ENCODE measurements around the gene SUB1. TPM values are rescaled to one million over a fixed set of nuclear protein-coding genes. Genes with fewer than 3 reads are reported as not detected.
A peak's percentile ranks its signal among the peaks of the same experiment; 100 is the strongest.
"Not testable (repeated sequence)": the region's sequence is repeated elsewhere in the genome, so short reads cannot be mapped to it uniquely, and the experiment has no call there.

SUB1 gene
- polyA plus RNA-seq, 6 donors from 2014 or later = 393 to 545 (median 438) TPM

DNA sequence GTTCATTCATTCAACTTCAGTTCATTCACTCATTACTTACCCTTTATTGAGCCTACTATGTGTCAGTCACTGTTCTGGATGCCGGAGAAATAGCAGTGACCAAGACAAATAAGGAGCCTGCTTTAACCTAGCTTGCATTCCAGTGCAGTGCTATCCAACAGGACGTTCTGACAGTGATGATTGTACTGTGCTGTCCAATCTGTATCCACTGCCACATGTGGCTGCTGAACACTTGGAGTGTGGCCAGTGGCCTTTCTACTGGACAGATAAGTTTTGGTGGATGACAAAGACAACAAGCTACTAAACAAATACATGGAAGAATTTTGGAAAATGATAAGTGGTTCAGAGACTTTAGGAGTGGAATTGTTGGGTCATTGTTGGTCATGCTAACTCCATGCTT is 33.6 kb downstream of the SUB1 start:
- Mint-ChIP-seq H3K4me1 (no peaks in the 10 kb centered on the region), H3K9me3 (no peaks in the 10 kb centered on the region), H3K27ac (peak overlapping the region in 1 of 6 donors; percentile 74), H3K27me3 (no peaks in the 10 kb centered on the region), H3K4me3 (no peak overlapping the region), H3K36me3 (no peaks in the 10 kb centered on the region)
- ATAC-seq (ENCODE audit: low read depth in 2 of 2) = no peak
- no peak for DNase-seq

DNA sequence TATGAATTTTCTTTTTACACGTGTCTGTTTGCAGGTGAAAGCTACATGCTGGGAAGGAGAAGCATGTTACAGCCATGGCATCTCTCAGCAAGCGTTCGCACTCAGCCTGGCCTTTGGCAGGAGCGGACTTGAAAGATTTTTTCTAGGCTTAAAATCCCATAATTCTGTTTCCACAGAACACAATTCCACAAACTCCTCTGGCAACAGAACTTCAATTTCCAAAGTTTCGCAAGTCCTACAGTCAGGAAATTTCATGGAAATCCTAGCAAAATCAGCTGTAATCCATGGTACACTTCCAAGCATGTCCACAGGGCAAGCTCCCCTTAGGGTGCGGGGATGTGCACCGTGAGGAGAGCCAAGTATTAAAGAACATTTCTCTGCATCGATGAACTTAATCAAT is 35.9 kb downstream of the SUB1 start:
- Mint-ChIP-seq H3K27ac (no peak overlapping the region), H3K36me3 (no peaks in the 10 kb centered on the region), H3K27me3 (peaks cover 0 to 5% (median 0%) of the 10 kb centered on the region in 3 donors), H3K4me3 (no peak overlapping the region), H3K9me3 (no peaks in the 10 kb centered on the region), H3K4me1 (no peaks in the 10 kb centered on the region)
- DNase-seq = no peak
- no peak for ATAC-seq (ENCODE audit: low read depth in 2 of 2)

DNA sequence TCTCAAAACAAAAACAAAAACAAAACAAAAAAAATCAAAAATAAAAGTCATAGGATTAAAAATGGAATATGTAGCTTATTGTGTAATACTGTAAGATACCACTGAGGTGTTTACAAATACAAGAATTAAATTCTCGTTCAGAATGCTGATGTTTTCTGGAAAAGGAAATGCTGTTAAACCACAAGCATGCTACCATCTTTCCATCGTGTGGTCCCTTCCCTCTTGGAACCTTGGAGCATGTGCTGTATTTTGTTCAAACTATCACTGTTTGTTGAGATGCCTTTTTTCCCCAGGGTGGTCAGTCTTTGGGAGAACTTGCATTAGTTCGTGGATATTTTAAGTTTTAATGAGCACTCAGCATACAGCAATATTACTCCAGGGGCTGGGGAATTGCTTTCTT is 39.7 kb downstream of the SUB1 start:
- no peak for ATAC-seq (ENCODE audit: low read depth in 2 of 2)

DNA sequence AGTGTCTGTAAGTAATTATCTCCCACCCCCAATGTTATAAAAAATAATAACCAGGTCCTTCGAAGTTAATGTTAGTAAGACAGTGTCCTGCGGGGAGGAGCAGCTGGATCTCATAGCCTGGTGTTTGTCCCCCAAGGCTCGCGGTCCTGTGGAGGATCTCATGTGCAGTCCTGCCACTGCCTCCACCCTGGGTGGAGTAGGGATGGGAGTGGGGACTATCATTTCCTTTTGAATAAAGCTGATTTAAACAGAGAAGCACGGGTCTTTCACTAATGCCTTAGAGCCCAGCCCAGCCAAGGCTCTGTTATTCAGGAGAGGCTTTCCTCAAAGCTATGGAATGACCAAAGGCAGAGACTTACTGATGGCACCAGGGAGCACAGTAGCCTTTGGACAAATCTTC is 40.2 kb downstream of the SUB1 start:
- DNase-seq = no peak
- no peak overlapping the region for H3K4me3 Mint-ChIP-seq
- H3K9me3 Mint-ChIP-seq = no peaks in the 10 kb centered on the region
- no peak for ATAC-seq (ENCODE audit: low read depth in 2 of 2)
- no peaks in the 10 kb centered on the region for H3K4me1 Mint-ChIP-seq
- H3K27ac Mint-ChIP-seq = no peak overlapping the region
- H3K36me3 Mint-ChIP-seq = no peaks in the 10 kb centered on the region
- peaks cover 0 to 12% (median 0%) of the 10 kb centered on the region in 3 donors for H3K27me3 Mint-ChIP-seq

More for the DNA sequence above, 39.7 kb downstream of the SUB1 start:
- DNase-seq = no peak
- no peaks in the 10 kb centered on the region for H3K9me3 Mint-ChIP-seq
- H3K36me3 Mint-ChIP-seq = no peaks in the 10 kb centered on the region
- H3K4me3 Mint-ChIP-seq = no peak overlapping the region
- peaks cover 0 to 12% (median 0%) of the 10 kb centered on the region in 3 donors for H3K27me3 Mint-ChIP-seq
- H3K4me1 Mint-ChIP-seq = no peaks in the 10 kb centered on the region
- no peak overlapping the region for H3K27ac Mint-ChIP-seq

DNA sequence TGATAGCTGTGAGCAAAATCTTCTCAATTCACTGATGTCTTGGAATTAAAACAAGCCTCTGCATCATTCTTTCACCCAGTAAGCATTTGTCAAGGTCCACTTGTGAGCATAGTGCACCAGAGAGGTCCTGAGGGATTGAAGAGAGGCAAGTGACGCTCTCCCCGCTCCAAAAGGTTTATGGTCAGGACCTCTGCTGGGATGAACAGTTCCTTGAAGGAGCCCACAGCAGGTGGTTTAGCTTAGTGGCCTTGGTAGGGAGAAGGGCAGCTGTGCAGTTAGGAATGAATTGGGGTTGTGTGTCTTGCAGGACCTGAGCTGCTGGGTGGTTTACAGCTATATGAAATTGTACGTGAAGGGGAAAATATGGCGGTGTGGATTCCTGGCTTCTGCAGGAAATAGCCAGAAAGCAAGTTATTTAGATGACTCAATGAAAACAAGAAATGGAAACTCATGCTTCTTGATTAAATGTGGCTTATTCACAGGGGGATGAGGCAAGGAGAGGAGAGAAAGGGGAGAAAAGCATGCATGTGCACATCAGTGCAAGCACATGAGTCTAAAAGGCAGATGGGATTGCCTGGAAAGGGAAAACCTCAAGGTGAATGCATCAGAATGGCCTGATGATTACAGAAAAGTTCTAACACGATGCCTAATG is 42.0 kb downstream of the SUB1 start:
- Mint-ChIP-seq H3K4me3 (no peak overlapping the region), H3K27me3 (peaks cover 0 to 22% (median 0%) of the 10 kb centered on the region in 3 donors), H3K36me3 (no peaks in the 10 kb centered on the region), H3K27ac (peak overlapping the region in 1 of 6 donors; percentile 21), H3K9me3 (no peaks in the 10 kb centered on the region), H3K4me1 (no peaks in the 10 kb centered on the region)
- no peak for DNase-seq
- no peak for ATAC-seq (ENCODE audit: low read depth in 2 of 2)

DNA sequence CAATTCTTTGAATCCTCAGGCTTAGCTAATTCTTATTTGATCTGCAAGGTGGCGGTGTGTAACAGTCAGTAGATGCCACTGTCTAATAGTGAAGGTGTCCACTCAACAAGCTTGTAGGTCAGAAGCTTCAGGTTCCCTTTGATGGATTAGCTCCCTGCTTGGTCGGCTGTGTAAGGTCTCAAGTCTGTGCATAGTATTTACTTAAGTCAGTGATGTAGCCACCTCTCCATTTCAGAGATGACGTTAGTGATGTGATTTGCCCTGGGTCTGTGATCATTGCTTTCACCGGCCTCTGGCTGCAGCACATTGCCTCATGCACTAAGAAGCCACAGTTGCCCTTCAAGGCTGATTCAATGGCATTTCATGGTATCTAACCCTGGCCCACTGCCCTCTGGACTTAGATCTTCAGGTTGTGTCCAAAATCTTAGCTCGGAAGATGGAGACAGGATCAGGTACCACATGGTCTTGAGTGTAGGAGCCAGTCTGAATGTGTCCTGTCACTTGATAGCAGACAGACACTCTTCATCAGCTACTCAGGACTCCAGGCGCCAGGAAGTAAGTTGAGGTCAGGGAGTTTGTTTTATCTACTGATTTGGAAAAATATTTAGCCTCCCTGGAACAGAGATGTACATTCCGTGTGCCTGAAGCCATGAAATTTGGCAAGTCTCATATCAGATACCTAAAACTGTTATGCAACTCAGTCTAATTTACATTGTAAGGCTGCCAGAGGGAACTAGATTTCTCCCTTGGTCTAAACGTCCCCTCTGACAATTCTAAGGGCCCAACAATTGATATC is 42.9 kb downstream of the SUB1 start:
- H3K4me1 Mint-ChIP-seq = no peaks in the 10 kb centered on the region
- no peaks in the 10 kb centered on the region for H3K9me3 Mint-ChIP-seq
- H3K4me3 Mint-ChIP-seq = no peak overlapping the region
- H3K36me3 Mint-ChIP-seq = no peaks in the 10 kb centered on the region
- no peak overlapping the region for H3K27ac Mint-ChIP-seq
- peaks cover 0 to 24% (median 0%) of the 10 kb centered on the region in 3 donors for H3K27me3 Mint-ChIP-seq
- ATAC-seq (ENCODE audit: low read depth in 2 of 2) = no peak
- DNase-seq = no peak

DNA sequence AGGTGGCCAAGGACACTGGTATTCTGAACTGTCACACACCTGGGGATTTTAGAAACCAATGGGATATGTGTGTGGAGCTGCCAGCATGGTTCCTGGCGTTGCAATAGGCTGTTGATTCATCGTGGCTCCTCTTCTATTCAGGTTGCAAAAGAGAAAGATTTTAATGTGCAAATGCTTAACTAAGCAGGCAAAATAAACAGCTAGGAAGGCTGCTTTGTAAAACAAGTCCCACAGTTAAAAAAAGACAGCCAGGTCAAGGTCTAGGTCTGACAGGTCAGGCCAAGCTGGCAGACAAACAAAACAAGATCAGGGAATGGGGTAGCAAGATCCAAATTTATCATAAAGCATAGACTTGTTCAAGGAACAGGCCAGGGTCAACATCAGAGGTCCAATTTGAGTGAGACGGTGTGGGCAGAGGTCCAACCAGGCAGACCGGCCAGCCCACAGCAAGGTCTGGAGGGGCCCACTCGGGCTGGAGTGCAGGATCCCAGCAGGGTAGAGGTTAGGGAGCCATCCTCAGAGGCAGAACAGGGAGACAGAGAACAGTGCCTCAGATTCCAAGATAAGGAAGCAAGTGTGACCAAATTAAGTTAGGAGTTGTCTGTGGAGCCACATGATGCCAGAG is 45.6 kb downstream of the SUB1 start:
- Mint-ChIP-seq H3K4me3 (no peak overlapping the region), H3K36me3 (no peaks in the 10 kb centered on the region), H3K27me3 (peaks cover 0 to 22% (median 0%) of the 10 kb centered on the region in 3 donors), H3K4me1 (no peaks in the 10 kb centered on the region), H3K27ac (no peak overlapping the region), H3K9me3 (no peaks in the 10 kb centered on the region)
- ATAC-seq (ENCODE audit: low read depth in 2 of 2) (no peak), DNase-seq (no peak)

DNA sequence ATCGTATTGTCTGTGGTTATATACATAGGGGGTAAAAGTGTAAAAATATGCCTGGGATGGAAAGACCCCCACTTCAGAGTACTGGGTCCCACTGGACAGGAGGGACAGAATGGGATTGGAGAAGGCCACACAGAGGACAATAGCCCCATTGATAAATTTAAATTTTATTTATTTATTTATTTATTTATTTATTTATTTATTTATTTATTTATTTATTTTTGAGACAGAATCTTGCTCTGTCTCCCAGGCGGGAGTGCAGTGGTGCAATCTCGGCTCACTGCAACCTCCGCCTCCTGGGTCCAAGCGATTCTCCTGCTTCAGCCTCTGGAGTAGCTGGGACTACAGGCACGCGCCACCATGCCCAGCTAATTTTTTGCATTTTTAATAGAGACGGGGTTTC is 47.7 kb downstream of the SUB1 start:
- H3K4me1 Mint-ChIP-seq = not testable (repeated sequence)

DNA sequence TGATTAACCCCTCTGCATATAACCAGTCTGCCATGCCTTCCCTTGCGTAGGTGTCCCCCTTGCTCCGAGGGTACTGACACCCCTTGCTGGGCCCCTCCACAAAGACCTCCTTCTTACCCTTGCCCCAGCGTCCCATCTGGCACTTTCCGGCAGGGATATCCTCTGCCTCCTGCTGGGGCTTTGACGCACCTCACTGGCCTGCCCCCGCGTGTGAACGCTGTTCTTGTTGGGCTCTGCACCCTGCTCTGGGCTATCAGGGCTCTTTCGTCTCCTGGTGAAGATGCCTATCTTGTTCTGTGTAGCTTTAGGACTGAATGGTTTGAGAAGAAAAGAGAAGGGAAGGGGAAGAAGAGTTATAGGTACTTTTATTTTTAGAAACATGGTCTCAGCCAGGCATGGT is 53.0 kb downstream of the SUB1 start:
- no peak for DNase-seq
- Mint-ChIP-seq H3K4me1 (no peaks in the 10 kb centered on the region), H3K27ac (no peak overlapping the region), H3K4me3 (no peak overlapping the region), H3K36me3 (no peaks in the 10 kb centered on the region), H3K9me3 (no peaks in the 10 kb centered on the region), H3K27me3 (peaks cover 0 to 6% (median 0%) of the 10 kb centered on the region in 3 donors)
- ATAC-seq (ENCODE audit: low read depth in 2 of 2) = no peak

More for the DNA sequence above, 47.7 kb downstream of the SUB1 start:
- not testable (repeated sequence) for H3K36me3 Mint-ChIP-seq; DNase-seq; H3K9me3 Mint-ChIP-seq; H3K4me3 Mint-ChIP-seq; H3K27ac Mint-ChIP-seq; ATAC-seq (ENCODE audit: low read depth in 2 of 2)
- peaks cover 0 to 12% (median 2%) of the 10 kb centered on the region in 3 donors for H3K27me3 Mint-ChIP-seq

DNA sequence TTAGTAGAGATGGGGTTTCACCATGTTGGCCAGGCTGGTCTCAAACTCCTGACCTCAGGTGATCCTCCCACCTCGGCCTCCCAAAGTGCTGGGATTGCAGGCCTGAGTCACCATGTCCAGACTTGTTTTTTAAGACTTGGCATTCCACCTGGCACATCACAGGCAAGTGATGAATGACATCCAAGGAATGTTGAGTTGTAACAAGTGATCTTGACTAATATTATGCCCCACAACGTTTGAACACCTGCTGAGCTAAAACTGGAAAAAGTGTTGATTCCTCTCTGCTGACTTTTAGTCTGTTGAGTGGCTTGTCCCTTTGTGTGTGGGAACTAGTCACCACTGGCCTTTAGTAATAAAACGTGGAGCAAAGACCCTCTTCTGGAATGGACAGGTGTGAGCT is 54.6 kb downstream of the SUB1 start:
- Mint-ChIP-seq H3K9me3 (no peaks in the 10 kb centered on the region), H3K27me3 (peaks cover 0 to 6% (median 0%) of the 10 kb centered on the region in 3 donors), H3K36me3 (no peaks in the 10 kb centered on the region), H3K4me3 (no peak overlapping the region), H3K27ac (no peak overlapping the region), H3K4me1 (no peaks in the 10 kb centered on the region)
- ATAC-seq (ENCODE audit: low read depth in 2 of 2) = no peak
- DNase-seq = no peak

DNA sequence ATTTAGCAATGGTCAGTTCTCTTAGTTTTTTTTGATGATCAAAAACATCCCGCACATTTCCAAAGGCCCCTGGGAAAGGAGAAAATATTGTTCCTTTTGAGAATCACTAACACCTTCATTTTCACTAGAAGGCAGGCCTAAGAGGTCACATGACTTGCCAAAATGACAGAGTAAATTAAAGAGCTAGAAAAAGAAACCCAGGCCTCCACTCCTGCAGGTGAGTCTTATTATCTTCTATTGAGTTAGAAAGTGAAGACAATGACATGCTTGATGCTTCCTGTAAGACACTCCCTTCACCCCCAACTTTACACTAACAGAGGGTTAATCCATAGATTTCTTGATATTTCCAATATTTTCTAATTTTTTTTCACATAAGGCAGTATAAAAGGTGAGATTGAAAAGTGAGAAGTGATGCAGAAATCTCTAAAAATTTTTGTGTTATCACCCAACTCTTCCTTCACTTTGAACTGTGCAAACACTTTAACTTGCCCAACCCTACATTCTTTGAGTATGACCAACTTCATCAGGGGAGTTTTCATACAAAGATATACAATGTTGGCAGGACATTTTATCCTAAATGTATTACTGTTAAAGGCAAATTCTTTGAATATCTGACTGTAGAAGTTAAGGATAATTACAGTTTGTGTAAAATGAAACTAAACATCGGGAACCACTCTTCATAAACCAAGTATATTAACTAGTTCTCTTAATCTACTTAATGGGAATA is 57.1 kb downstream of the SUB1 start:
- no peak overlapping the region for H3K4me3 Mint-ChIP-seq
- no peak overlapping the region for H3K27ac Mint-ChIP-seq
- ATAC-seq (ENCODE audit: low read depth in 2 of 2) (no peak), DNase-seq (no peak)
- H3K27me3 Mint-ChIP-seq = peaks cover 0 to 6% (median 0%) of the 10 kb centered on the region in 3 donors
- no peaks in the 10 kb centered on the region for H3K4me1 Mint-ChIP-seq
- no peaks in the 10 kb centered on the region for H3K9me3 Mint-ChIP-seq
- H3K36me3 Mint-ChIP-seq = no peaks in the 10 kb centered on the region

DNA sequence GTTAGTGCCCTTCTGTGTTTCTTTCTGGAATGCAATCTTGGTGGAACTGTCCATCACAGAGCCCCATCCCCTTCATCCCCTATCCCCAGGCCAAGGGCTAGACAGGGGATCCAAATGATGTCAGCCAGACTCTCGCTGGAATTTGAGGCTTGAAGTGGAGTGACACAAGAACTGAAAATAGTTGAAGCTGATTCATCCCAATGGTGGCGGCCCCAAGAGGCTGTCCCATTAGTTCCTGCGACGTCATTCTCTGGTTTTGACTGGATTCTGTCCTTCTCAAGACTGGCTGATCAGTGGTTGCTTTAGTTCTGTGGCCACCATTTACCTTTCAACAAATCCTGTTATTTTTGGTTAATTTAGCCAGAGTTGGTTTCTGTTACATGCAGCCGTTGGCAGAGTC is 59.9 kb downstream of the SUB1 start:
- H3K4me1 Mint-ChIP-seq = peaks cover 0 to 2% (median 0%) of the 10 kb centered on the region in 3 donors
- ATAC-seq (ENCODE audit: low read depth in 2 of 2) (no peak), DNase-seq (no peak)
- no peaks in the 10 kb centered on the region for H3K36me3 Mint-ChIP-seq
- H3K4me3 Mint-ChIP-seq = no peak overlapping the region
- peaks cover 0 to 2% (median 0%) of the 10 kb centered on the region in 7 donors for H3K9me3 Mint-ChIP-seq
- H3K27ac Mint-ChIP-seq = no peak overlapping the region
- no peaks in the 10 kb centered on the region for H3K27me3 Mint-ChIP-seq

Measured in naive B cell (primary cell).